HG03432 (cell line): ENCODE results near the gene MSH3.
A peak's percentile ranks its signal among the peaks of the same experiment; 100 is the strongest.
"Not testable (repeated sequence)": the region's sequence is repeated elsewhere in the genome, so short reads cannot be mapped to it uniquely, and the experiment has no call there.

Experiments used
- ATAC-seq: cut with Tn5 transposase; IDR thresholded peaks from one replicate; pipeline ENCODE4 v1.9.1; 2021; ENCODE audit warnings: mild to moderate bottlenecking, moderate library complexity; ENCODE audit not compliant: unreplicated experiment

MSH3 gene

DNA sequence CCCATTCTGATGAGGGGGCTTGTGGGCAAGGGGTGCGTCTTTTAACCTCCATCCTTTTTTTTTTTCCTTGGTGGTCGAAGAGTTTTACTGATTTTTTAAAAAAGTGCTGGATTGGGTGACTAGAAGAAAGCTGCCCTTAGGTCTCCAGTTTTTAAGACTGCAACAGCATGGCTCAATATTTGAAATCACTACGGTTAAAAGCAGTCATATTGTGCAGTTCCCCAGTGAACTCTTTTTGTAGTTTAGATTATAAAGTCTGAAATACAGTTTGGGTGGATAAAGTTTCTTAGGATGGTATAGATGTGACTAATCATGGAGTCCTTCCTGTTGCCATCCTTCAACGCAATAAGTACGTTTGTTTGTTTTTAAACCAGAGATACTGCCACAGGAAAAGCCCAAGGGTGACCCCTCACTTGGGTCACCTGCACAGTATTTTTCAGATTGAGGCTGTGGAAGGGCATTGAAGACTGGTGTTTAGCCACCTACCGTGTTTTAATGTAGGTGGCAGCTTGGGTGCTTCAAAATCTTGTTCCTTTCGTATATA, 851 bp downstream of the MSH3 start:
- no peak for ATAC-seq

DNA sequence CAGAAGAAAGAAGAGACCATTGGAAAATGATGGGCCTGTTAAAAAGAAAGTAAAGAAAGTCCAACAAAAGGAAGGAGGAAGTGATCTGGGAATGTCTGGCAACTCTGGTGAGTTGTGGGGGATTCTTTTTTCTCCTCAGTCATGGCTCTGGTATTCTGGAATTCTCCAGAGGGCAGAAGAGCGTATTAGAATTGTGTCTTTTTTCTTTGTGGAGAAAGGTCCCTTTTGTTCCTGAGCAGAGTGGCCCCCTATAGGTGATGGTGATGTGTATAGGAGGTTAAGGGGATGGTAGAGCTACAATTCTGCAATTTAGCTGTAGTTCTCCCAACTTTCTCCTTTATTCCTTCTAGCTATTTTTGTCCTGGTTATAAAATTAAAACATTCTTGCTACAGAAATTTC, 2.0 kb downstream of the MSH3 start:
- ATAC-seq: no peak

DNA sequence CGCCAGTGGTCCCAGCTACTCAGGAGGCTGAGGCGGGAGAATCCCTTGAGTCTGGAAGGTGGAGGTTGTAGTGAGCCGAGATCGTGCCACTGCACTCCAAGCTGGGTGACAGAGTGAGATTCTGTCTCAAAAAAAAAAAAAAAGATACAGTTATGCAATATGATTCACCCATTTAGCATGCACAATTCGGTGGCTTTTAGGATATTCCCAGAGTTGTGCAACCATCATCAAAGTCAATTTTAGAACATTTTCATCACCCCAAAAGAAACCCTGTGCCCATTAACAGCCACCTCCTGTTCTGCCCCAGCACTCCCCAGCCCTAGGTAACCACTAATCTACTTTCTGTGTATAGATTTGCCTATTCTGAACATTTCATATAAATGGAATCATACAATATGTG, 4.7 kb downstream of the MSH3 start:
- ATAC-seq: no peak

DNA sequence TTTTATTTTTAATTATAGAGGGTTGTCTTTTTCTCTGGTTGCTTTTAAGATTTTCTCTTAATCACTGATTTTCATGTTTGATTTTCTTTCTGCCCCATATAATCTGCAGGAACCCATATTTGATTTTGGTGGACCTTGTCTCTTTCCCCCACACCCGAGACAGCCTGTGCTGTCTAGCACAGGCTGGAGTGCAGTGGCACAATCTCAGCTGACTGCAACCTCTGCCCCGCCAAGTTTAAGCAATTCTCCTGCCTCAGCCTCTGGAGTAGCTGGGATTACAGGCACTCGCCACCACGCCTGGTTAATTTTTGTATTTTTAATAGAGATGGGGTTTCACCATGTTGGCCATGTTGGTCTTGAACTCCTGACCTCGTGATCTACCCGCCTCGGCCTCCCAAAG, 6.2 kb downstream of the MSH3 start:
- not testable (repeated sequence) for ATAC-seq

DNA sequence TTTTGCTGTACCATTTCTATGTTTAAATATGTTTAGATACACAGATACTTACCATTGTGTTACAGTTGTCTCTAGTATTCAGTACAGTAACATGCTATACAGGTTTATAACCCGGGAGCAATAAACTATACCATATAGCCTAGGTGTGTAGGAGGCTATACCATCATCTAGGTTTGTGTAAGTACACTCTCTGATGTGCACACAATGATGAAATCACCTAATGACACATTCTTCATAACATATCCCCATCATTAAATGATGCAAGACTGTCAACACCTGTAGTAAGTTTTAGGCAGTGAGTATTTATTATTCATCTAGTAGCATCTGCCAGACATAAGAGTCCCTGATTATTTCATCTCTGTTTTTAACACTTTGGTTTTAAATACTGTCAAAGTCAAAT, 7.7 kb downstream of the MSH3 start:
- ATAC-seq: no peak

DNA sequence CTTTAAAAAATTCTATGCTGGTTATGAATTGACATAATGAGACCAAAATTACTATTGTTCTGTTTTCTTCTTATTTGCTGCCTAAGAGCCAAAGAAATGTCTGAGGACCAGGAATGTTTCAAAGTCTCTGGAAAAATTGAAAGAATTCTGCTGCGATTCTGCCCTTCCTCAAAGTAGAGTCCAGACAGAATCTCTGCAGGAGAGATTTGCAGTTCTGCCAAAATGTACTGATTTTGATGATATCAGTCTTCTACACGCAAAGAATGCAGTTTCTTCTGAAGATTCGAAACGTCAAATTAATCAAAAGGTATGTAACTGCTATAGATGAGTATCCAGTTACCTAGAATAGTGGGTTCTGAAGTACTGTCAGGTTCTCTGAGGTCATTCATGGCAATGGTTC, 10.6 kb downstream of the MSH3 start:
- ATAC-seq: no peak

DNA sequence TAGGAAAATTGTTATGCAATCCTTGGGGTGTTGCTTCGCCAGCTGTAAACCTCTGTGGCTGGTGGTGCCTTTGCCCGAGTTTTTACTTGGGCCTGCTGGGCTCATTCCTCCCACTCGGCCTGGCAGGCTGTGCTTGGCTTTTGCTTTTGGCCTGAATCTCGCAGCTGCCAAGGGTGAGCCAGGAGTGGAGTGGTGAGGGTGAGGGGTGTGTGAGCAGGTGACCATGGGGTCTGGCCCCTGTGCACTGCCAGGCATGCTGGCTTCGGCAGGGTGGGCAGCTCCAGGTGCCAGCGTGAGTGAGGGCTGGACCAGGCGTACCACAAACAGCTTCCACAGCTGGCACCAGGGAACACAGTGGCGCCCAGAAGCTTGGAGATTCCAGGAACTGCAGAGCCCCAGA, 12.9 kb downstream of the MSH3 start:
- ATAC-seq: no peak

DNA sequence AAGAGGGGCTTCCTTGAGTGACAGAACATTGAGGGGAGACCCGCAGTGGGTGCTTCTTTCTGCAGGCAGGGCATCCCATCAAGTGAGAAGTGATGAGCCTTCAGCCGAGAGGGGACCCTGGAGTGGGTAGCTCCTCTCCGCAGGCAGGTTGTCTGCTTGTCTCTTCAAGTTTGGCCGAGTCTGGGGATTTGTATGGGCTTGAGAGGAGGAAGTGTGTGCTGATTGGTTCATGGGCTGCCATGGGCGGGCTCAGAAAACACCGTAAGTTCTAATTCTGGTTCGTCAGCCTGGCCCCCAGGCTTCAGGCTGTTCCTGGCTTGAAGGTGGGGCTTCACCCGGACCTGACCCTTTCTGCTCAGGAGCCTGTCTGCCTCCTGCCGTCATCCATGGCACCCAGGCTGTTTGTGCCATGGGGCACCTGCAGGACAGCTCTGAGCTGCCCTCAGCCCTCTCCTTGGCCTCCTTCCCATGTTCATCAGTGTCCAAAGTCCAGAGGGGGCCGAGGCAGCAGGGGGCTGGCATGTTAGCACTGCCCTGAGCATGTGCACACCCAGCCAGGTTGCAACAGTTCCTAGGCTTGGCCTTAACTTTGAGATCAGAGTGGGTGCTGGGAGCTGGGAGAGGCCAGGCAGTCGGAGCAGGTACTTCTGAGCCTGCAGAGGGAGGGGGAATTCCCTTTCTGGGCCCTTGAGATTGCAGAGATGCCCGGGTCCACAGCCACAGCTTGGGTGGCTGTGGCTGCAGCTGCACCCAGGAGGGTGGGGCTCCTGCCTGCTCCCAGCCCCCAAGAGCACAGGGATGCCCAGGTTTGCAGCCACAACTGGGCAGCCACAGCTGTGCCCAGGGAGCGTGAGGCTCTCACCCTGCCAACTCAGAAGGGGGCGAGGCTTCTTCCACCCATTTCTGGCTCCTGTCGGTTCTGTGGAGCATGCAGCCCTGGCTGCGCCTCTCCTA, 13.8 kb downstream of the MSH3 start:
- peak; percentile 91 for ATAC-seq

DNA sequence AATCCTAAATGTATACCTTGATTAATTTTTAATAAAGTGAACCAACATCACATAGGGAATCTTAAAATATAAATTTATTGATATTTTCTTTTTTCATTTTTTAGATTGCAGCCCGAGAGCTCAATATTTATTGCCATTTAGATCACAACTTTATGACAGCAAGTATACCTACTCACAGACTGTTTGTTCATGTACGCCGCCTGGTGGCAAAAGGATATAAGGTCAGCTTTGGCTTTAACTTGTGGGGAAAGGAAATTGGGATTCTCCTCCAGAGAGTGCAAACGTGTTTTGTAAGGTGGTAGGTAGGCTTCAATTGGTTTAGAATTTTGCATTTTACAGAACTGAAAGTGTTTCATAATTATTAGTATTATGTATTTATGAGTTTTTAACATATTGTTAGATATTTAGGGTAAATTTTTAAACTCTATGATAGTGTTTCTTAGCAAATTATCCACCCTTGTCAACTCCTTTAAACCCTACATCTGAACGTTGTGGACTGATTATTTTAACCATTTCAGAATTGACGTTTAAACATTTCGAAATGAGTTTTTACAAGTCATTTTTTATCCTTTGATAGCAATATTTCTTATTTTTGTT, 17.8 kb downstream of the MSH3 start:
- no peak for ATAC-seq

DNA sequence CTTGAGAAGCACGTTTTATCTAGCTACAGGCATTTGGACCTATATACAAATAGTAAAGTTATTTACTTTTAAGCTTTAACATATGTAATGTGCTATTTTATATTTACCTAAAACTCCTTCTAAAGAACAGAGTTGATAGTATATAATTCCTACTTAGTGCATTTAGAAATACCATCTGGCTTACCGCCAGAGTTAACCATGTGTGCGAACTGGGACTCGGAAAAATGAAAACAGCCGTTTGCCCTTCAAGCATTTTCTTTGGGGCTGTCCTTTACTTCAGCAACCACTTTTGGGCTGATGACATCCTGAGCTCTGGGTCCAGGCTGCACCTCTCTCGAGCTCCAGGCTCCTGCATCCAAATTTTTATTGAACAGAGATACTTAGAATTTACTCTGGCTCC, 22.3 kb downstream of the MSH3 start:
- ATAC-seq: no peak

DNA sequence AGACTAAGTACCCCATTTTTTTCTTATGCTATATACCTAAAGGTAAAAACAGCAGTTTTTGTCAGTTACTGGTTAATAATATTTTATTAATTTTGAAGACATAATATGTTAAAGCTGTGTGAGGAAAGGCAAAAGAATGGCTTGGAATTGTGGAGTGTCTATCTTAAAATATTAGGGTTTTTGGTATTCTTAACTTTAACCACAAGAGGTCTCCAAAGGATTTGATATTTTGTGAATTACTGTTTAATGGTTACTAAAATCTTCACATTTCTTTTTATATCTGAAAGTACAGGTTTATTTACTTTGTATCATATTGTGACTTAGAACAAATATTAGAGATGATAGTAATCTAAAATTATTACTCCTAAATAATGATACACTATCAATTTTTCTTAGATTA, 32.3 kb downstream of the MSH3 start:
- ATAC-seq: no peak

DNA sequence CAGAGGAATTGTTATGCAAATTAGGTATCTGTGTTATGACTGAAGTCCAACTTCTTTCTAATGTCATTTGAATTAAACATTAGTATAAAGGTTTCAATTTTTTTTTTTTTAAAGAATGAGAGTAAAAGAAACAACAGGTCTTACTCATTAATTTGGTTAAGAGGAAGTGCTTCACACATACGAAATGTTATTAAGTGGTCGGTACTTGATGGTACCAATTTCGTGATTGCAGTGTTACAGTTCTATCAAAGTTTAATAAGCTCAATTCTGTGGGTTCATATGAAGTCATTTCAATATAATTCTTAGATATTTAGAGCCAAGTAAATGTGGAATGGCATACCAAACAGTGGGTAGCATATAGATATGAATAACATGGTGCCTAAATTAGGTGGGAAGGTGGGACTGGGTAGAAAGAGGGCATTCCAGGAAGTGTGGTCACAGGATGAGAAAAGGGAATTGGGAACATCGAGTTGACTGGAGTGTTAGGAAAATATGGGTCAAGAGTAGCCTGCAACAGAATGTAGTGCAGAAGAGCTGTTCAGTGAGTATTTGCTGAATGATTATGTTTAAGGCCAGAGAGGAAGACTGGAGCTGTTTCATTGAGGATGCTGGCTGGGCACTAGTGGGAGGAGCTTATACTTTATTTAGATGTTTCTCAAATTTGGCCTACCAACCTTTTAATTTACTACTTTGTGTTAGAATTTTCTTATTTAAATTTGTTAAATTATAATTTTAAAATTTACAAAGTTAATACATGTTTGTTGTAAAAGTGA, 34.4 kb downstream of the MSH3 start:
- no peak for ATAC-seq

DNA sequence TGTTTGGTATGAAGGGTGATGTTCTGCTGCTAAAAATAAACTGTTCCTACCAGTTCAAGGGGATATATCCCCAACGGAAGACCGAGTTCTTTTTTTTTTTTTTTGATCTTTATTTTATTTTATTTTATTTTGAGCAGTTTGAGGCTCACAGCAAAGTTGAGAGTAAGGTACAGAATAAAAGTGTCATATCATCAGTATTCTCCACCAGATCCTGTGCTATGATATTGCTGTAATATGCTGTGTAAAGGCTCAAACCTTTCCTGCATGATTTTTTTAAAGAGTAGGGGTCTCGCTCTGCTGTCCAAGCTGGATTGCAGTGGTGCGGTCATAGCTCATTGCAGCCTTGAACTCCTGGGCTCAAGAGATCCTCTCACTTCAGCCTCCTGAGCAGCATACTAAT, 35.2 kb downstream of the MSH3 start:
- no peak for ATAC-seq

DNA sequence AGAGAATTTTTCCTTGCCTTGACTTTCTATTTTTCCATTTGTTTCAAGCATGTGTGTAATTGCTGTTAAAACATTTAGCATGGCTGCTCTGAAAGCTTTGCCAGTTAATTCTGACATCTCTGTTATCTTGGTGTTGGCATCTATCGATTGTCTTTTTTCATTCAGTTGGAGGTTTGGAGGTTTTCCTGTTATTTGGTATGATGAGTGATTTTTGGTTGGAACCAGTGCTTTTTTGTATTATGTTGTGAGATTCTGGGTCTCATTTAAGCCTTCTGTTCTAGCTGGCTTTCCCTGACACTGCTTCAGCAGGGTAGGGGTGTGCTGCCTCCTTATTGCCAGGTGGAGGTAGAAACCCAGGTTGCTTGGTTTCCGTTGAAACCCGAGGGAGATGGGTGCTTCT, 41.2 kb downstream of the MSH3 start:
- no peak for ATAC-seq

DNA sequence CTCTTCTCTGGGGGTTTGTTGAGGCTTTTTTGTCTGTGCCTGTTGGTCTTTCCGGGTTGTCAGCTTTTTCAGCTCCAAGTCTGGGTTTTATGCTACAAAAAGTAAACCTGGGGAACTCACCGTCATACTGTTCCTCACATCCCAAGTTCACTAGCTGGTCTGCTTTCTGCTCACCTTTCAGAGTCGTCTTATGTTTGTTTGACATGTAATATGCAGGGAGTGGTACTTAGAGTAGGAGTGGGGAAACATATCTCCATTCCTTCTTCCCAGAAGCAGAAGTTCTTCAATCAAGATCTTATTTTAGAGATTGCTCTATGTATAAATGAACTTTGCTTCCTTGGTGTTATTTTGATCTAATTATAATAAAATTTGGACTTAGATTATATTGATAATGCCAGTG, 42.0 kb downstream of the MSH3 start:
- no peak for ATAC-seq

DNA sequence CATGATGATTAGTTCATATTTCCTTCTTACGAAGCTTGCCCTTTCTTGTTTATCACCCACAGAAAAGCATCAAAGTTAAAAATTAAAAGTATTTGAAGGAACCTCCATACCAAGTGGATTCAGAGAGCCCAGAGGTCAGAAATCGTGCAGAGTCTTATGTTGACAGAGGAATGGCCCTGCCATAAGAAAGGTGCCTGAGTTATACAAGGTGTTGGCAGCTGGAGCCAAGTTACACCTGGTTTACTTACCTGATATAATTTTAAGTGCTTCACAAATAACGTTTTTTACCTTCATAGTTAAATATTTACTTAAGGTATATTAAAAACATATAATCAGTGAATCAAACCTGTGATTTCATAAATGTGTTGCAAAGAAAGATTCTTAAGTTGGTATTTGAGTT, 42.6 kb downstream of the MSH3 start:
- ATAC-seq: no peak

DNA sequence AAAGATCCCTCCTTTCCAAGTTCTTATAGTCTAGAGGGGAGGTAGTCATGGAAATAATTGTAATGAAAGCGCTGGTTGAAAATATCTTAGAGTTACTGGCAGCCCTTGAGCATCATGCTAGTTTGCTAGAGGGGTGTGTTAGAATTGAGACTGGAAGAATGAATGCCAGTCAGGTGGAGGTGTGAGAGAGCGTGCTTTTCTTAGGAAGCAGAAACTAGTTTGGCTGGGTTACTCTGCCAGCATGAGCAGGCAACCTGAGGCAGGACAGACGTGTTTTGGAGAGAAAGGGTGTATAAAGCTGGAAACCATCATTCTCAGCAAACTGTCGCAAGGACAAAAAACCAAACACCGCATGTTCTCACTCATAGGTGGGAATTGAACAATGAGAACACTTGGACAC, 43.9 kb downstream of the MSH3 start:
- no peak for ATAC-seq

DNA sequence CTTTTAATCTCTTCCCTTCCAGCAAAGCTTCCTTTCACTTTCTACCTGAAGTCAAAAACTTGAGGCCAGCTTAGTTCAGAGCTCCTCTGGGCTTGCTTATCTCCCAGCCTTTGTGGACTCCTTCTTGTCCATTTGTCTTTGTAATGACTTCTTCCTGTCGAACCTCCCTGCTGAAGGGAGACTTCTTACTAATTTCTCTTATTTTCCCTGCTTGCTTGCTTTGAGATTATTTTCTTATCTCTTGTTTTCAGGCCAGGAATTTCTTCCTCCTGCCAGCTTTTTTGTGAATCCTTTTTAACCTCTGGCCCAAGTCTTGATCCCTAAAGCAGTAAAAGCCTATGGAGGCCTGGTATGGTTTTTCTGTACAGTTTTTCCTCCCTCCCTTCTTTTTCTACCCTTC, 47.1 kb downstream of the MSH3 start:
- ATAC-seq: no peak

DNA sequence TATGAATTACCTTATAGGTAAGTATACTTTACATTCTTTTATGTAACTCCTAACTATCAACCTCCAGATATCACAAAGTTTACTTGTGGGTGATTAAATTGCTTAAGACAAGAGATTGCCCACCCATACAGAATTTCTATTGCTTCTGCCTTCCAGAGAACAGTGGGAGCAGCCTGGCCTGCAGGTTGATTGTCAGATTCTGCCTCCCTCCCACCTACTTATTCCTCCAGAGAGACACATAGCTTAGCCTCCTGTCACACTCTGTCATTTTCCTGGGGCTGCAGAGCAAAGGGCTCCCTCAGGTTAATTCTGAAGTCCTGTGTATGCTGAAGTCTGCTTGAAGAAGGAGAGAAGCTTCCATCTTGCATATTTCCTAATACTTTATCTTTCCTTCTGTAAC, 48.8 kb downstream of the MSH3 start:
- no peak for ATAC-seq

DNA sequence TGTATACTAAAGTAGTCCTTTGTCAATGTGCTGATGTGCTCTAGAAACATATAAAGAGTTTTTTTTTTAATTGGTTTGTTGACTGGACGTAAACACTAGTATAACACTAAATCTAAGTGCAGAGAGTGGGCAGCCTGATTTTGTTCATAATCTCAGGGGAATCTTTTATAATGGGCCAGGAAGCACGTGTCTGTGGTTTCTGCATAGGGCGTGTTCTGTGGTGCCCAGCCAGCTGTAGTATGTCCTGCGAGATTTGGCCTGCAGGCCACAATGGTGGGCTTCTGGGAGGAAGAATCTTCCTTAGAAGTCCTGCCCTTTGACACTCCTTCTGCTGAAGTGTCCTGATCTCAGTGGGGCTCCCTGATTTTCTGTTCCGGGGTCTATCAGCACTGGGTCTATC, 49.3 kb downstream of the MSH3 start:
- no peak for ATAC-seq

DNA sequence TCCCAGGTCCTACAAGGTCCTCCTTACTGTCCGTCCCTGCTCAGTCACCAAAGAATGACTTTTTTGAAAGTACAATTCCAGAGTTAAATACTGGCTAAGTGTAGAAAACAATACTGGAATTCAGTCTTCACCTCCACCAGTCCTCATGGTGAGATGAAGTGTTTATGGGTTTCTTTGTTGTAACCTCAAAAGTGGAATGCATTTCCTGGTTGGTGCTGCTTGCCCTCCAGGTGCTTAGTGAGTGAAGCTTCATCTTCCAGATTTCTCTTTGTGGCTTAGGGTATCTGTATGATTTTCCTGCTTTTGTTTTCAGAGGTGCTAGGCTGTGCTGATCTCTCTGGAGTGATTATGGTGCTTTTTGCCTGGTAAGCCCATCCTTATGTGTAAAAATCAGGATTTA, 49.8 kb downstream of the MSH3 start:
- ATAC-seq: no peak
